GM18907 (cell line): ENCODE measurements around the gene TXLNG.
"Not testable (repeated sequence)": the region's sequence is repeated elsewhere in the genome, so short reads cannot be mapped to it uniquely, and the experiment has no call there.

Experiments used
- ATAC-seq: cut with Tn5 transposase; IDR thresholded peaks from one replicate; pipeline ENCODE4 v1.9.1; 2021; ENCODE audit warnings: mild to moderate bottlenecking, moderate library complexity; ENCODE audit not compliant: unreplicated experiment

The TXLNG gene

GRCh38 chrX:16838202-16839066 lies 52.2 kb downstream of the TXLNG start:
- ATAC-seq: no peak

GRCh38 chrX:16839219-16839851 lies 53.1 kb downstream of the TXLNG start:
- ATAC-seq: no peak

- no peak for ATAC-seq
These were observed 53.7 kb downstream of the TXLNG start for GRCh38 chrX:16839852-16840460.

GRCh38 chrX:16842684-16843083 lies 56.4 kb downstream of the TXLNG start:
- no peak for ATAC-seq

DNA sequence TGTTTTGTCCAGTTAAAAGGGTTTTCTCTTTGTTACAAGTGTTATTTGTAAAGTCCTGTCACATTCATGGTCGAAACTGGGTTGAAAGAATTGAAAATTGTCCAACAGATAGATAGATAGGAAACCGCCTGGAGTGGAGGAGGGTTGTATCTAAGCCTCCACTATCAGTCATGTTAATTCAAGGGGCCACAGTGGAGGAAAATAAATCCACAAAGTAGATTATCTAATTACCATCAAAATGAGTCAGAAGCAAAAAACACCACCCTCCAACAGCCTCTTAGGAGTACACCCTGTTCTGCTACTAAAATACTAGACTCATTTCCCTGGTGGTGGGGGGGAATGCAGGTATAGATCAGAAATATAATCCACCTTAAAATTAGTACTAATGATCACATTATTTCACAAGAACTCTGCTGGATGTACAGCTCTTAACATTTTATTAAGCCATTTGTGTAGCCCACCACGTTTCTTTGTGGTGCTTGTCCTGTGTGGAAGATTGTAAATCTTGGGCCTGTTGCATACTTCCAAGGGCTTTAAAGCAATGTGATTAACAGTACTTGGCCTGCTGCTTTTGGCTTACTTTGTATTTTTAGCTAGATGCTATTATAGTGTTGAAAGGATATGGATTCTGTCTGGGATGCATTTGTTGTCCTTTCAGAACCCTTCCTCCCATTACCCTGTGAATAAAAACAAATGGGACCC lies 57.1 kb downstream of the TXLNG start:
- no peak for ATAC-seq

- no peak for ATAC-seq
These were observed 59.4 kb downstream of the TXLNG start for GRCh38 chrX:16845686-16846085.

DNA sequence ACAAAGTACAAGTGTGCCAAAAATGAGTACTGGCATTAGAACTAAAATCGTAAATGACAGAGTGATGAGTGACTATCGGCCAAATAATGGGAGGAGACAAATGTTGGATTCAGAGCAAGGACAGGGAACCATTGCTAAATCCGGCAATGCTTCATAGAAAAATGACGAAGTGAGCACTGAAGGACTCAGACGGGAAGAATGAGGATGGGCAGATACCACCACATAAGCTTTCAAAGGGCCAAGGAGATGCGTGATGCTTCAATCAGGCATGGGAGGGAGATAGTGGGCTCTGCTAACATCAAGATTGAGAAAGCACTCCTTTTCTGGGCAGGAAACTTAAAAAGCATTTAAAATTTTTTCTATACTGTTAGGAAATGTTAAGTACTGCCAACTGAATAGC lies 62.3 kb downstream of the TXLNG start:
- ATAC-seq: no peak

- ATAC-seq: no peak
These were observed 65.2 kb downstream of the TXLNG start for GRCh38 chrX:16851421-16851820.

DNA sequence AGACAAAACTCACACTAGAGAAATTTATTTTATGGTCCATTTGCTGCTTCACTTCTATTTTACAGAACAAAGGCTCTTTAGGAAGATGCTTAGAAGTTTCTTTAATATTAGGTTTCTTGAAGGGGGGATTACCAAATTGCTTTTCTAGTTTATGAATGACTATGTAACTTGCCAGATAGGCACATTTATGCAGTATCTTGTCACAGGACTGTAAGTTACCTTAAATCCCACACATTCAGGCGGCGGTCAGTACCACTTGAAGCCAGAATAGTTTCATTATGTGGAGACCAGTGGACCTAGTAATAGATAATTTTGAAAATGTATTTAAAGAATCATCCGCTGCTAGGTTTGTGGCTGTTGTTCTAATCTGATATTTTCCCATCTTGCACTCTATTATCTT lies 65.6 kb downstream of the TXLNG start:
- no peak for ATAC-seq

DNA sequence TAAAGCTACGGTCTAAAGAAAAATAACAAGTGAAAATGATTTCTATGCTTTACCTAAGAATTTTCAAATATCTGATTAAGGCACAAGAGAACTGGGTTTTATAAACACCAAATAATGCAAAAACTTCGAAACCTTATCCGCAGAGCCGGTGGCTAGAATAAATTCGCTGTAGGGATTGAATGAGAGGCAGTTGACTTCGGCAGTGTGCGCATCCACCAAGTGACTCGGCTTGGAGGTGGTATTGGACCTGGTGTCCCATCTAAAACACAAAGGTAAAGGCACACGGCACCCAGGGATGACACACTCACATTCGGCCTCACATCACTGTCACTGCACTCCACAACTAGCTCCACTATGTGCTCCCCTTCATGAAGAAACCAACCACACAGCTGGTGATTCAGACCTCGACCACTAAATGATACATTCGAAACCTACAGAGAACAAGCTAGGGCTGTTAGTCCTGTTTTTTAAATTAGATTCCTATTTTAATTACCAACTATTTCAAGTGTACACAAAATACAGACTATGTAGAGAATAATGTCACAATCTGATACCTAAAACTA lies 66.4 kb downstream of the TXLNG start:
- ATAC-seq: no peak

DNA sequence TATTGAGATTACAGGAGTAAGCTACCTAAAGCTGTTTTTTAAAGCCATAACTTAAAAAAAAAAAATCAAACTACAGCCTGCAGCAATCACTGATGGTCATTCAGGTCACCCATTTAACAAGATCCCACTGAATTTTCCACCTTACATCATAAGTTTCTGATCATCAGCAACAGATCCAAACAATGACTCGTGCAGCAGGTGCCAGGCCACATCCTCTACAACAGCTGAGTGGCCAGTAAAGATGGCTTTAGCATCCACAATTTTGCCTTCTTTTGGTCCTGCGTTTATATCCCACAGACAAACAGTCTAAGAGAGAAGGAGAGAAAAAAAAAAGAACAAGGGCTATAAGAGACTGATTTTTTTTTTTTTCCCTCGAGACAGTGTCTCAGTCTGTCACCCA lies 67.3 kb downstream of the TXLNG start:
- ATAC-seq: no peak

- no peak for ATAC-seq
These were observed 69.3 kb downstream of the TXLNG start for GRCh38 chrX:16855363-16856075.

DNA sequence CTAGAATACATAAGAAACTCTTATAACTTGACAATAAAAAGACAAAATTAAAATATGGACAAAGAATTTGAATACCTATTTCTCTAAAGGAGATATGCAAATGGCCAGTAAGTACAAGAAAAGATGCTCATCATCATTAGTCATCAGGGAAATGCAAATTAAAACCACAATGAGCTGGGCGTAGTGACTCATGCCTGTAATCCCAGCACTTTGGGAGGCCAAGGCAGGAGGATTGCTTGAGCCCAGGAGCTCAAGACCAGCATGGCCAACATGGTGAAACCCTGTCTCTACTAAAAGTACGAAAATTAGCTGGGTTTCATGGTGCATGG lies 69.8 kb downstream of the TXLNG start:
- not testable (repeated sequence) for ATAC-seq

DNA sequence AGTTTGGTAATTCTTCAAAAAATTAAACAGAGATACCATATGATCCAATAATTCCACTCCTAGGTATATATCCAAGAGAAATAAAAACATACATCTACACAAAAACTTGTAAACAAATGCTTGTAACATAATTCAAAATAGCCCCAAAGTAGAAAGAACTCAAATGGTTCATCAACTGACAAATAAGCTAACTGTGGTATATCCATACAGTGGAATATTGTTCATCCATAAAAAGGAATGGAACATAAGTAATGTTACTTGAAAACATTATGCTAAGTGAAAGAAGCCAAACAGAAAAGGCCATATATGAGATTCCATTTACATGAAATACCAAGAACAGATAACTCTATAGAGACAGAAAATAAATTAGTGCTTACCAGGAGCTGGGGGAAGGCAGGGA lies 70.5 kb downstream of the TXLNG start:
- no peak for ATAC-seq

DNA sequence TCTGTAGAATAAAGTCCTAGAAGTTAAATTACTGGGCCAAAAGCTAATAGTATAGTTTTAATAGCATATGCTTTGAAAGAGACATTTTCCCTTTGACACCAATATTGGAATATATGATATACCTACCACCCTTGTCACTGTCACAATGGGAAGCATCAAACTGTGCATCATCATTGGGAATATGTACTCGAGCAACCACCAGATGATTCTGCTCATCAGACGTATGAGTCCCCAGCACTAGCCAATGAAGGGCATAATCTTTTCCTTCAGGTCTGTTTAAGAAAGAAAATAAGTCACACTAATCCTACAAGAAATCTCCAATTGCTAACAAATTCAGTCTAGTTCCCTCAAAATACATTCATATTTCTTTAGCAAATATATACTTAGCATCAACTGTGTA lies 76.6 kb downstream of the TXLNG start:
- no peak for ATAC-seq

DNA sequence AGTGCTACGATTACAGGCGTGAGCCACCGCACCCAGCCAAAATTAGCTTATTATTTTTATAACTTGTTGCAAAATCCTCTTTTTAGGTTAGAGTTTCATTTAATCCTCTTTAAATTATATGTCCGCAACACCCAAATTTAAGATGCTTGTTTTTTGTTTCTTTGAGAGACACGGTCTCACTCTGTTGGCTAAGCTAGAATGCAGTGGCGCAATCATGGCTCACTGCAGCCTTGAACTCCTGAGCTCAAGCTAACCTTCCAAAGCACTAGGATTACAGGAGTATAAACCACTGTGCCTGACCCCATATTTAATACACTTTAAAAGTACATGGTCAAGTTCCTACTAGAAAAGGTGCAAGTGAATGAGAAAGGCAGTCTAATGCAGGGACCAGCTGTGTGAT lies 81.7 kb downstream of the TXLNG start:
- no peak for ATAC-seq

DNA sequence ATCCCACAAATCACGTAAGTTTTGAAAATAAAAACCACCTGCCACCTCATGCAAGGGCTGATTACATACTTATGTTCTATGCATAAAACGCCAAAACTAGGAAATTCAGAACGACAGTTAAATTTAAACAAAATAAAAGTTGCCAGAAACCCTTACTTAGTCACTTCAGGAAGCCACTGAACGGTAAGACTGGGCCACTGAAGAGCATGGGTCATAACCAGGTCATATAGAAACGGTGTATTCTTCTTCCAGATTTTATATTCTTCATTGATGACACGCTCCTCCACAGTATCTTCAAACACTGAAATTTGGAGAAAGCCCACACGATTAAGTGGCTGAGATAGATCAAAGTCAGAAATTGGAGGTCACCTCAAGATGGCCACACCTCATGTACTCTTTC lies 82.7 kb downstream of the TXLNG start:
- no peak for ATAC-seq

GRCh38 chrX:16869393-16870094 lies 83.3 kb downstream of the TXLNG start:
- peak; percentile 40 for ATAC-seq

- ATAC-seq: peak; percentile 91
These were observed 84.0 kb downstream of the TXLNG start, which contains the start of gene RBBP7 for GRCh38 chrX:16870095-16870861. RBBP7 (minus strand) TSS chrX:16870362; CDS start chrX:16870053, 309 bp downstream.
